WTC11 (cell line): ENCODE measurements around the gene MEA1.

ENCODE experiments used
- AFF4 ChIP-seq: sonication (generic); formaldehyde crosslinking; IDR thresholded peaks from 2 replicates; pipeline ENCODE4 v1.8.1; 2023; ENCODE audit warnings: mild to moderate bottlenecking, missing genetic modification reagents, borderline replicate concordance
- ATF3 ChIP-seq: sonication (generic); formaldehyde crosslinking; conservative IDR thresholded peaks from 2 replicates; pipeline ENCODE4 v1.8.1; 2022; ENCODE audit warnings: mild to moderate bottlenecking, missing genetic modification reagents
- CREB1 ChIP-seq: sonication (generic); formaldehyde crosslinking; IDR thresholded peaks from 2 replicates; pipeline ENCODE4 v1.8.0; 2023; ENCODE audit warnings: mild to moderate bottlenecking, missing genetic modification reagents
- CTCF ChIP-seq: fragments of 200-600 bp; IDR thresholded peaks from 2 replicates; pipeline ENCODE4 v1.8.0; 2022; ENCODE audit warnings: antibody characterized with exemption
- E2F4 ChIP-seq: sonication (generic); formaldehyde crosslinking; IDR thresholded peaks from 2 replicates; pipeline ENCODE4 v1.8.1; 2022; ENCODE audit warnings: low read depth, mild to moderate bottlenecking, moderate library complexity, missing genetic modification reagents, borderline replicate concordance
- ELF4 ChIP-seq: sonication (generic); formaldehyde crosslinking; IDR thresholded peaks from 2 replicates; pipeline ENCODE4 v1.8.1; 2022; ENCODE audit warnings: low read depth, mild to moderate bottlenecking, moderate library complexity, missing genetic modification reagents
- FOXJ3 ChIP-seq: sonication (generic); formaldehyde crosslinking; IDR thresholded peaks from 2 replicates; pipeline ENCODE4 v1.9.0; 2021; ENCODE audit warnings: missing genetic modification reagents, mild to moderate bottlenecking, borderline replicate concordance
- KAT7 ChIP-seq: sonication (generic); formaldehyde crosslinking; IDR thresholded peaks from 2 replicates; pipeline ENCODE4 v1.8.1; 2023; ENCODE audit warnings: missing genetic modification reagents, mild to moderate bottlenecking, borderline replicate concordance
- MAX ChIP-seq: sonication (generic); formaldehyde crosslinking; IDR thresholded peaks from 2 replicates; pipeline ENCODE4 v1.8.0; 2022; ENCODE audit warnings: mild to moderate bottlenecking, missing genetic modification reagents
- MLX ChIP-seq: sonication (generic); formaldehyde crosslinking; IDR thresholded peaks from 2 replicates; pipeline ENCODE4 v1.8.1; 2023; ENCODE audit warnings: mild to moderate bottlenecking, missing genetic modification reagents, moderate library complexity
- STAT6 ChIP-seq: sonication (generic); formaldehyde crosslinking; conservative IDR thresholded peaks from 2 replicates; pipeline ENCODE4 v1.8.1; 2023; ENCODE audit warnings: mild to moderate bottlenecking, low read depth, missing genetic modification reagents, moderate library complexity
- USF2 ChIP-seq: sonication (generic); formaldehyde crosslinking; IDR thresholded peaks from 2 replicates; pipeline ENCODE4 v1.8.1; 2023; ENCODE audit warnings: mild to moderate bottlenecking, missing genetic modification reagents, moderate library complexity
- ZBTB43 ChIP-seq: sonication (generic); formaldehyde crosslinking; IDR thresholded peaks from 2 replicates; pipeline ENCODE4 v1.8.1; 2023; ENCODE audit warnings: mild to moderate bottlenecking, missing genetic modification reagents
- ZNF512 ChIP-seq: sonication (generic); formaldehyde crosslinking; IDR thresholded peaks from 2 replicates; pipeline ENCODE4 v1.8.1; 2022; ENCODE audit warnings: missing genetic modification reagents, borderline replicate concordance

GRCh38 chr6:43020052-43020705 lies 6.4 kb upstream of the MEA1 start:
- TF ChIP-seq KAT7 (CRISPR knock-in tag) (no peak), CTCF (no peak), ELF4 (CRISPR knock-in tag) (no peak), STAT6 (CRISPR knock-in tag) (no peak), MLX (CRISPR knock-in tag) (no peak), FOXJ3 (no peak), ATF3 (CRISPR knock-in tag) (no peak), MAX (CRISPR knock-in tag) (no peak), ZNF512 (CRISPR knock-in tag) (no peak), USF2 (no peak), AFF4 (CRISPR knock-in tag) (no peak), ZBTB43 (CRISPR knock-in tag) (no peak), E2F4 (CRISPR knock-in tag) (no peak), CREB1 (no peak)
